Left colon (tissue), 2 donors: Measurements from ENCODE around the gene QSOX2. TPM values are rescaled to one million over a fixed set of nuclear protein-coding genes. Genes with fewer than 3 reads are reported as not detected.

Experiments used
- ATAC-seq: fragments of 200-7000 bp; cut with Tn5 transposase; one replicate; pipeline ENCODE4 v1.9.1; 2020; ENCODE audit warnings: mild to moderate bottlenecking, moderate library complexity
- DNase-seq, 2 donors: peaks; one replicate each; pipeline ENCODE4 v3.0.0-alpha.2; 2020
- intact Hi-C, 2 donors: fragments of 100-400 bp; cut with DNase I in 1 of 2; cut with micrococcal nuclease in 1 of 2; formaldehyde crosslinking; loops; one replicate each; pipeline versions ENCODE4 v1.11.2 to v1.14.0; 2022; cut with DNase I, micrococcal nuclease
- total RNA-seq, 2 donors: library from RNA; stranded (reverse); fragmentation: NEBNext Ultra II Directional; extraction: Animal tissue kit (Norgen Biotek cat#: 25700); gene quantifications; one replicate each; pipeline ENCODE4 v1.2.1, GENCODE V29; 2021
- donor health status: DM: no; HTN: no; CAD: no.
- donor health status: DM: yes; HTN: yes; CAD: no.

The QSOX2 gene
- total RNA-seq, 2 donors from 2014 or later = 6.1 to 7.4 TPM

GRCh38 chr9:136284311-136284710, 38.7 kb upstream of the QSOX2 start:
- no peak for ATAC-seq
- intact Hi-C loops = no loop called here

DNA sequence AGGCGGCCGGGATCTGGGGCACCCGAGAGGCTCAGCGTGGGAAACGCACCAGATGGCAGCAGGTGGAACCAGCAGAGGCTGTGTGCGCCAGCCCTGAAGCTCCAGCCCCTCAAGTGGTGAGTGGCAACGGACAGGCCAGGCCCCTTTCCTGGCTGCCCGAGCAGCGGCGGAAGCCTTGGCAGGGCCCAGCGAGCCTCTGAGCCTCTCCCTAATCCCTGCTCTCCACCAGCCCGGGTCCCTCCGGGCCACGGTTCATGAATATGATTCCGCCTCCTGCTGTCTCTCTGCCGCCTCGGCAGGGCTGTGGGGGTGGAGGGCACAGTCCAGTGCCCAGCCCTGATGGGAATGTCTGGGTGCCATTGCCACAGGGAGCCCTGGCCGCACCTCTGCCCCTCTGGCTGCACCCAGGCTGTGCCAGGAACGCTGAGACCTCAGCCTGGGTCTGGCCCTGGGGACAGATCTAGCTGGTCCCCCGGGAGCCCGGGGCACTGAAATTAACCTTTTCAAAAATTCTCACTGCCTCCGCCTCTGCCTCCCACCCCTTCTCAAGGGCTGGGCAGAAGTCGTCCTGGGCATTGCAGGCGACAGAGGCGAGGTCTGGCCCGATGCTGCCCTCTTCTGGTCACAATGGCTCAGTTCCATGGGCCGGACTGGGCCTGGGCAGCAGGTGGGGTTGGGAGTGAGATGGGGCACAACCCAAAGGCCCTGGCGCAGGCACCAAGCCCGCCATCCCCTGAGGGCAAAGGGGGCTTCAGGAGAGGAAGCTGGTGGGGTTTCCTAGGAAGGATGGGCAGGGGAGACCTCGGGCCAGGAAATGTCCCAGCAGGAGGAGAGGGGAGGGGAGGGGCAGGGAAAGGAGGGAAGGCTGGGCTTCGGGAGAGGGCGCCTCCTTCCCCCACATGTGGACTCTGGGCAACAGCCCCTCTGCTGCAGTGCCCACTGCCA, 38.0 kb upstream of the QSOX2 start:
- intact Hi-C loops = no loop called here
- DNase-seq (peak; percentile 65 to 84), ATAC-seq (peak; percentile 94)

More at GRCh38 chr9:136284311-136284710, 38.7 kb upstream of the QSOX2 start:
- DNase-seq = no peak

DNA sequence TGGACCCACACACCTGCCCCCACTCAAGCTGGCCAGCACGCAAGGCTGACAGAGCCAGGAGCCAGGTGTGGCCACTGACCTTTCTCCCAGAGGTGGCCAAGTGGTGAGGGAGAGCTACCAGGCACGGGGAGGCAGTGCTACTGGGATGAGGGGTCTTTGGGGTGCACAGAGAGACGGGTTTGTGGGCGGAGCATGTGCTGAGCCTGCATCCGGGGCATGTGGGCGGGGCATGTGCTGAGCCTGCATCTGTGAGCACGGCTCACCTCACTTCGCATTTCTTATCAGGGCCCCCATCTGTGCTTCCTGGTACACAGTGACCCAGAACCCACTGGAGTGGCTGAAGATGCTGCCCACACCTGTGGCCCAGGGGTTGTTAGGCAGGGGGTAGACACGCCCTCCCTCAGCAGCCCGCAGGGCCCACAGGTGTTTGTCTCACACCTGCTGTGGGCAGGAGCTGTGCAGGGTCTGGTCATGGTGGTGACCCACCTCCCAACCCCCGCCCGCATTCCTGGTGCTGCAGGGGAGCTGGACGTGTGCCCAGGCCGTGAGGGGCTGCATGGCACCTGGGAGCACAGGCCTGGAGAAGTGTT, 36.8 kb upstream of the QSOX2 start:
- intact Hi-C loops = no loop called here
- DNase-seq (peak in 1 of 2 donors; percentile 38), ATAC-seq (no peak)

DNA sequence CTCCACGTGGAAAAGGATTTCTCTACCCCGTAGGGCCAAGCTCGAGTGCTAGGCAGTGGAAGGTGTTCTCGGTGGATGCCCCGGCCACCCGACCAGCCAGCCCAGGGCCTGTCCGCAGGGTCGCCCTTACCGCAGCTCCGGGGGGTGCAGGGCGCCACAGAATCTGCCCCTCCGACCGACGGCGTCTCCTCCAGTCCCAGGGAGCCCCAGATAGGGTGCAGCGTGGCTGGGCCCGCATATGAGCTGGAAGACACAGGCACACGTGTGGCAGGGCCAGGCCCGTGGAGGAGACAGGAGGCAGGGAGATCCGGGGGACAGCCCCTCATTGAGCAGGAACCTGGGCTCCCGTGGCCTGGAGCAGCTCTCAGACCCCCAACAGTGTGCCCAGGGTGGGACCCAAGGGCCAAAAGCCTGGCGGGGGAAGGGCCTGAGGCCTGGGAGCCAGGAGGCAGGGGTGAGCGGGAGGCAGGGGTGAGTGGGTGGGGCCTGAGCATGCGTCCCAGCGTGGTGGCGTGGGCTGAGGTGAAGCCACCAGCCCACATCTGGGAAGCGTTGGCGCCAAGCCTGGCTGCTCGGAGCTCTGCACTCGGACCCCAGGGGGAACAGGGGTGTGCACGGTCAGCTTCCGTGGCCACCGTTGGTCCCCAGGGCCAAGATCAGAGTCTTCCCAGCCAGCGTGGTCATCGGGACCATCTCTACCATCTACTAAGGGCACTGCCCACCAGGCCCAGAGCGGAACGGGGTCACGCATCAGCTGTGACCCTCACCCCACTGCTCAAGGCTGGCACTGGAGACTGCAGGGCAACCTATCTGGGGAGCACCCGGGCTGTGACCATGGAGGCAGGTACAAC, 36.0 kb upstream of the QSOX2 start:
- intact Hi-C loops = no loop called here
- ATAC-seq = no peak
- no peak for DNase-seq

GRCh38 chr9:136280535-136281315, 35.1 kb upstream of the QSOX2 start:
- DNase-seq = no peak
- intact Hi-C loops = no loop called here
- no peak for ATAC-seq

GRCh38 chr9:136279471-136279870, 33.9 kb upstream of the QSOX2 start:
- intact Hi-C loops = no loop called here
- no peak for ATAC-seq

GRCh38 chr9:136278894-136279293, 33.3 kb upstream of the QSOX2 start:
- intact Hi-C loops = no loop called here
- ATAC-seq = no peak
- DNase-seq = no peak

More at GRCh38 chr9:136279471-136279870, 33.9 kb upstream of the QSOX2 start:
- DNase-seq = no peak

GRCh38 chr9:136278221-136278620, 32.6 kb upstream of the QSOX2 start:
- intact Hi-C loops = no loop called here
- ATAC-seq (no peak), DNase-seq (no peak)

- intact Hi-C loops = no loop called here
- DNase-seq (no peak), ATAC-seq (no peak)
Measured at GRCh38 chr9:136277746-136278145, 32.1 kb upstream of the QSOX2 start.

DNA sequence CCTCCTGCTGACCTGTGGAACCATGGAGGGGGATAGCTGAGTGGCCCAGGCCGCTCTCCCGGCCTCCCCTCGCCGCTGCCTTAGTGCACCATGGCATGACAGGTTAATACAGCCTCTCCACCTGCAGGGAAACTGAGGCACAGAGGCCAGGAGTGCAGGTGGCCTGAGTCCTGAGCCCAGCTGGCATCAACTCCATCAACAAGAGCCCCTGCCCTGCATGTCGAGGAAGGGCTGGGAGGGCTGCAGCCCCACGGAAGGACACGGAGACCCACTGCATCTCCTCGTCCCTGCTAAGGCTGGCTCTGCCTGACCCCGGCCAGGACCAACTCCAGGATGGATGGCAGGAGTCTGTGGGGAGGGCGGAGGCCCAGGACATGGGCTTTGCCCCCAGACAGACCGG, 31.1 kb upstream of the QSOX2 start:
- DNase-seq = no peak
- intact Hi-C loops = no loop called here
- no peak for ATAC-seq

GRCh38 chr9:136275655-136276429, 30.2 kb upstream of the QSOX2 start:
- DNase-seq = no peak
- ATAC-seq = no peak
- intact Hi-C loops = no loop called here

DNA sequence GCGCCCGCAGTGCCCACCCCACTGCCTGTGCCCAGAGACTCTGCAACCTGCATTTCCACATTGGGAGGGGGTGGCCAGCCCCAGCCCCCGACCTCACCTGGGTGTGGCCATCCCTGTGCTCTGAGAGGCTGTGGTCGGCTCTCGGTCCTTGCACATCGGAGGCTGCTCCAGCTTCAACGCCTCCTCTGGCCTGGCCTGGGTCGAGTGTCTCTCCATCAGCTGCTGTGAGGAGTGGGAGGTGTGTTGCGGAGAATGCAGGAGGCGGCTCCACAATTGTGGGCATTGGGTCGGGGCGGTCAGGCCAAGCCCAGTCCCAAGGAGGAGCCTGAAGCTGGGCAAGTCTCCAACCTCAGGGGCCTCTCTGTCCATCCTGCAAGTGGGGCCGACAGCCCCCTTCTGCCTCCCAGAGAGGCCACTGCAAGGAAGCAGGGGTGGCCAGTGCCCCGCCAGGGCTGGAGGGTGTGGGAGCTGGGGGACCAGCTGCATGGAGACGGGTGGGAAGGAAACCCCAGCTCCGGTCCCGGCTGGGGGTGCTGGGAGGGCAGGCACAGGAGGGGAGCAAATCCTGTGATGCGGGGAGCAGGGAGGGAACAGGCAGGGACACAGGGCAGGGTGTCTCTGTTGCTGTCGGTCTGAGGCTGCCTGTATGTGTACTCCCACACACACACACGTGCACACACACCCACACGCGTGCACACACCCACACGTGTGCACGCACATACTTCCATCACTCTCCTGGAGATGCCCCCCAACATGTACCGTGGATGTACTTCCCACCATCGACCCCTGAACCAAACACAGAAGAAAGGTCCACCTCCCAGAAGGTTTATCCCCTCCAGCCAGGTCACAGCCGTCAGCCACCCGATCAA, 29.4 kb upstream of the QSOX2 start:
- DNase-seq = no peak
- intact Hi-C loops = no loop called here
- ATAC-seq = no peak

- intact Hi-C loops = no loop called here
- DNase-seq (no peak), ATAC-seq (no peak)
Measured at GRCh38 chr9:136273921-136274785, 28.5 kb upstream of the QSOX2 start.

DNA sequence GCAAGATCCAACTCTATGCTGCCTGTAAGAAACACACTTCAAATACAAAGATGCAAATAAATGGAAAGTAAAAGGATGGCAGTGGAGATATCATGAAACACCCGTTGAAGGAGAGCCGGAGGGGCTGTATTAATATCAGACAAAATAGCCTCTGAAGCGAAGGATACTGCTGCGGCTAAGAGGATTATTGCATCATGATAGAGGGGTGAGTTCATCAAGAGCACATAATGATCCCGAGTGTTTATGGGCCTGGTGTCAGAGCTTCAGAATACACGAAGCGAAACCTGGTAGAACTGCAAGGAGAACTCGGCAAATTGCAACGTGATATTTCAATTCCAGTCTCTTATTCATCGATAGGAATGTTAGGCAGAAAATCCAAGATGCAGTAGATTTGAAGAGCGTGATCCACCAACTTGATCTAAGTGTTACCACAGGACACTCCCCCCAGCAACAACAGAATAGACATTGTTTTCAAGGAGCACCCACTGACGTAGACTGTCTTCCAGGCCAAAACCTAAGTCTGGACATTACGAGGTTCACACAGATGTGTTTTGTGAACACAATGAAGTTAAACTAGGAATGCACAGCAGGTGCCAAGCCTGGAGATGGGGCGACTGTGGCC, 27.7 kb upstream of the QSOX2 start:
- DNase-seq (no peak), ATAC-seq (no peak)
- intact Hi-C loops = no loop called here

- intact Hi-C loops = no loop called here
- DNase-seq (no peak), ATAC-seq (no peak)
Measured at GRCh38 chr9:136270173-136270705, 24.6 kb upstream of the QSOX2 start.
